Natural killer cell treated with Interleukin-12 subunit alpha and Interleukin-12 subunit beta and Interleukin-15 and Interleukin-18, amount 100 ng/mL, for 72 hours (primary cell): ENCODE measurements around the gene CARS1. TPM values are rescaled to one million over a fixed set of nuclear protein-coding genes. Genes with fewer than 3 reads are reported as not detected.

Experiments used
- ATAC-seq, 2 donors: fragments of 150-1000 bp; cut with Tn5 transposase in 1 of 2; sonication (Bioruptor Pico), chemical (Tn5 transposase) in 1 of 2; 2 replicates each; pipeline ENCODE4 v1.10.0; 2021
- DNase-seq: peaks from one replicate; pipeline ENCODE4 v3.0.0; 2022; ENCODE audit warnings: low spot score
- H3K27ac Mint-ChIP-seq, 2 donors: 1 replicate in 1 of 2; 2 replicates in 1 of 2; pipeline ENCODE4 v1.8.0; 2022; ENCODE audit warnings: mixed read lengths in 2 of 2, mild to moderate bottlenecking in 1 of 2, moderate library complexity in 1 of 2
- H3K27me3 Mint-ChIP-seq, 2 donors: 1 replicate in 1 of 2; 2 replicates in 1 of 2; pipeline ENCODE4 v1.8.0; 2022; ENCODE audit warnings: mixed read lengths in 2 of 2
- H3K36me3 Mint-ChIP-seq: one replicate; pipeline ENCODE4 v1.8.0; 2022; ENCODE audit warnings: mixed read lengths
- H3K4me1 Mint-ChIP-seq, 2 donors: 1 replicate in 1 of 2; 2 replicates in 1 of 2; pipeline ENCODE4 v1.8.0; 2022; ENCODE audit warnings: low read depth in 2 of 2, mixed read lengths in 2 of 2, mild to moderate bottlenecking in 1 of 2
- H3K4me3 Mint-ChIP-seq: one replicate; pipeline ENCODE4 v1.8.0; 2022; ENCODE audit warnings: mixed read lengths
- H3K9me3 Mint-ChIP-seq: 2 replicates; pipeline ENCODE4 v1.8.0; 2022; ENCODE audit warnings: mixed read lengths
- total RNA-seq, 2 donors: library from RNA; stranded (reverse); gene quantifications; one replicate each; pipeline ENCODE4 v1.2.3, GENCODE V29; 2022

CARS1 gene
- total RNA-seq, 2 donors from 2014 or later: 88.8 to 128 TPM

DNA sequence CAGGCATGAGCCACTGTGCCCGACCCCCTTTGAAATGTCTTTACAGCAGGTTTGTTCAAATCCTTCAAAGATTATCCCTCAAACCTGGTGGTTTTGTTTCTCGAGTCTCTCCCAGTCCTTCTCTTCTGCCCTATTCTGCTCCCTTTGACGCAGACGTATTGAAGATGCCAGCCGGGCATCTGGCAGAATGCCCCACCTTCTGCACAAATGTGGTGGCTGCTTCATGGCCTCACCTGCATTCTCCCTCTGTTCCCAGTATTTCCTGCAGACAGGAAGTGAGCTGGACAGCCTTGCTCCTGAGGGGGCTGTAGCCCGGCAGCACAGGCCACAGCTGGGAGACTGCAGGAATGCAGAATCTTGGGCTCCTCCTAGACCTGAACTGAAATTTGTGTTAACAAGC is 60.2 kb downstream of the CARS1 start:
- H3K27me3 Mint-ChIP-seq: no peaks in the 10 kb centered on the region
- no peaks in the 10 kb centered on the region for H3K4me1 Mint-ChIP-seq
- no peaks in the 10 kb centered on the region for H3K36me3 Mint-ChIP-seq
- no peak overlapping the region for H3K27ac Mint-ChIP-seq
- no peaks in the 10 kb centered on the region for H3K9me3 Mint-ChIP-seq
- ATAC-seq: no peak
- no peak overlapping the region for H3K4me3 Mint-ChIP-seq
- no peak for DNase-seq

DNA sequence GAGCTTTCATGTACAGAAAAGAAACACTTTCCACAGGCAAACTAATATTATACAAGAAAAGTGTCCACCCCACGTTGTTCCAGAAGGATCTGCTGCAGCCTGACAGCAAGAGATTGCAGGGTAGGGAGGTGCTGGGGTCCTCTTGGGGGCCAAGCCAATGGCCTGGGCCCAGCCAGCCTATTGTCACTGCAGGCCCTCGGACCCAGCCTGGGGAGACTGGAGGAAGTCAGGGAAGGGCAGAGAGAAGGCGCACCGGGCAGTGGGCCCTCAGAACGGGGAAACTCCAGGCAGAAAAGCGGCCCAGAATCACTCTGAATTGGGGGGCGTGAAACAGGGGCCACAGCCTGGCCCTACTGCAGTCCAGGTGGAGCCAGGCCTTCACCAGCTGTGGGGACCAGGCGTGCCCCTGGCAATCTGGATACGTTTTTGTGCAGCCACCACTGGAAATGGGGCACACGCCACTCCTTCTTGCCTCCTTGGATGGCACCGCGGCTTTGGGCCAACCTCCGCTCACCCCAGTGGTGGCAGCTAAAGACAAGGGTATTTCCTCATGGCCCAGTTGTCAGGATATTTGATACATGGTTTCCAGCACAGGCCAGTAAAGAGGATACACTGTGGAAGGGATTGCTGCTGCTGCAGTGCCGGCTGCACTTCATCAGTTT is 61.2 kb downstream of the CARS1 start:
- ATAC-seq: no peak
- Mint-ChIP-seq H3K27ac (no peak overlapping the region), H3K27me3 (no peaks in the 10 kb centered on the region), H3K9me3 (no peaks in the 10 kb centered on the region), H3K4me3 (no peak overlapping the region), H3K4me1 (peaks cover 3 to 4% of the 10 kb centered on the region in 2 donors), H3K36me3 (peaks cover 5% of the 10 kb centered on the region)
- DNase-seq: no peak

- Mint-ChIP-seq H3K27ac (no peak overlapping the region), H3K4me1 (peaks cover 11 to 13% of the 10 kb centered on the region in 2 donors), H3K36me3 (peaks cover 8% of the 10 kb centered on the region), H3K9me3 (no peaks in the 10 kb centered on the region), H3K27me3 (no peaks in the 10 kb centered on the region), H3K4me3 (no peak overlapping the region)
- ATAC-seq (no peak), DNase-seq (no peak)
Measured at GRCh38 chr11:2995031-2995561, 62.1 kb downstream of the CARS1 start.

- Mint-ChIP-seq H3K4me3 (peak overlapping the region; percentile 46), H3K27me3 (no peaks in the 10 kb centered on the region), H3K36me3 (peaks cover 8% of the 10 kb centered on the region), H3K27ac (no peak overlapping the region), H3K4me1 (peaks cover 19 to 20% of the 10 kb centered on the region in 2 donors), H3K9me3 (no peaks in the 10 kb centered on the region)
- ATAC-seq (no peak), DNase-seq (no peak)
Measured at GRCh38 chr11:2994336-2994730, 62.9 kb downstream of the CARS1 start.

GRCh38 chr11:2992997-2993325 is 64.3 kb downstream of the CARS1 start:
- ATAC-seq: no peak

DNA sequence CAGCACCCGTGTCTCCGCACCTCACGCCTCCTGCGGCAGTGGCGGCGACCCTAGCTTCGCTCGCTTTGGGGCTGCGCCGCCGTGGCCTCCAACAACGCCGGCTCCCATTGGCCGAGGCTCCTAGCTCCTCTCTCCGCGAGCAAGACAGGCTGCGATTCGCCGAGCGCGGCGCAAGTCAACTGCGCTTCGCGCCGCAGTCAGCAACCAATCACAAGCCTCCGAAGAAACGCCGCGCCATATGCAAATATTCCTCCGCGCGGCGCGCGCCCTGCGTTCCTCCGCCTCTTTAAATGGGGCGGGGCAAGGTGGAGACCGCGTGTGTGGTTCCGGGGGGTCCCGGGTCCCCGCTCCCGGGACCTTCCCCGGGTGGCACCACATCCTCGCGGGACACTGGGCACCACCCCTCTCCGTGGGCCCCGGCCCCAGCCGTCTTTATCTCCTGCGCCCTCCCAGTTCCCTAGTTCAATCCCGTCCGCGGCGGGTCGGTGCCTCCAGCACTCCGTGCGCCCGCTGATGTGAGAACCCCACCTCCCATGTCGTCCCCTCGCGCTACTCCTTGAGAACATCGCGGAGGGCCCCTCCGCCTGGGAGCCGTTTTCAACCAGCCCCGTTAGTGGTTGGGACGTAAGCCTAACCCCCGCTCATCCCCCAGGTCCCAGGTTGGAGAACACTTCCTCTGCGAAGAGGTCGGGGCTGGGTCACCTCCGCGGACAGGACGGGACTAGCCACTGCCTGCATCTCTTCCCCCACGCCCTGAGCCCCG is 64.8 kb downstream of the CARS1 start, which contains the start of gene NAP1L4:
Gene NAP1L4 (minus strand): TSS at position 96 of the 763 bp plus-strand sequence. CDS start 13,109 bp downstream, outside the sequence.
- Mint-ChIP-seq H3K27me3 (no peaks in the 10 kb centered on the region), H3K4me3 (peak within 1 kb of the TSS; percentile 98), H3K27ac (peak within 1 kb of the TSS; percentile 77 to 99), H3K9me3 (no peaks in the 10 kb centered on the region), H3K36me3 (peaks cover 8% of the 10 kb centered on the region), H3K4me1 (peaks cover 33 to 38% of the 10 kb centered on the region in 2 donors)
- DNase-seq (peak; percentile 97), ATAC-seq (peak; percentile 93 to 96)

More at GRCh38 chr11:2992997-2993325, 64.3 kb downstream of the CARS1 start:
- Mint-ChIP-seq H3K4me1 (peaks cover 30 to 34% of the 10 kb centered on the region in 2 donors), H3K27ac (peak overlapping the region; percentile 77 to 99), H3K9me3 (no peaks in the 10 kb centered on the region), H3K36me3 (peaks cover 8% of the 10 kb centered on the region), H3K4me3 (peak overlapping the region; percentile 96), H3K27me3 (no peaks in the 10 kb centered on the region)
- DNase-seq: no peak

DNA sequence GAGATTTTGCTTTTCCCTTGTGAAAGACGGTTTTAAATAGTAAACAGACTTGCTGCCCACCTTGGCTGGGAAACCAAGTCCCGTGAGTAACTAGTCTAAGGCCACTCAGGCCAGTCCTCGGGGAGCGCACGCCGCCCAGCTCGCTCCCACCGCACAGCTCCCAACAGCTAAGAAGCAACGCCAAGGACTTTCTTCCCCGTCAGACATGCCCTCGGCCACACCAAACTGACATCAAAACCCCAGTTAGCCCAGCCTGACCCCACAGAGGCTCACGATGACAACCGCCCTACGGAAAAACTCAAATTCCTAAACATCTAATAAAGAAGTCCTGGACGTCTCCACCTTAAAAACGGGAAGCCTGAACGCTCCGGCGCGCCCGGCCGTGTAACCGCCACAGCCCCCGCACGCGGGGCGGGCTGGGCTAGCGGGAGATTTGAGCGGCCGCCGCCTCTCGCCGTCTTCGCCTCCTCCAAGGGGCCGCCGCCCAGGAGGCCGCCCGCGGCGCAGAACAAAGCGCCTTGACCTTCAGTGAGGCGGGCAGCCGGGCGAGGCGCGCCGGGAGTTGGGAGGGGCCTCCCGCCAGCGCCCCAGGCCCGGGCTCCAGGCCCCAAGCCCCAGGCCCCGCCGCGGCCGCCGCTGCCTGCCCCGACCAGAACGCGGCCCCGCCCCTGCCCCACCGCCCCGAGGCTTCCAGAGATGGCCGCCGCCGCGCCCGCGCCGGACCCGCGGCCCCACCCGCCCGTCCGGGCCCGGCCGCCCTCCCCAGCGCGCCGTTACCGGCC is 65.6 kb downstream of the CARS1 start:
- DNase-seq (no peak), ATAC-seq (peak; percentile 73 to 81)
- H3K4me1 Mint-ChIP-seq: peaks cover 38 to 43% of the 10 kb centered on the region in 2 donors
- H3K36me3 Mint-ChIP-seq: peaks cover 8% of the 10 kb centered on the region
- peak overlapping the region; percentile 77 to 99 for H3K27ac Mint-ChIP-seq
- no peaks in the 10 kb centered on the region for H3K27me3 Mint-ChIP-seq
- H3K9me3 Mint-ChIP-seq: no peaks in the 10 kb centered on the region
- peak overlapping the region; percentile 98 for H3K4me3 Mint-ChIP-seq

GRCh38 chr11:2990617-2991451 is 66.4 kb downstream of the CARS1 start:
- H3K9me3 Mint-ChIP-seq: no peaks in the 10 kb centered on the region
- H3K27me3 Mint-ChIP-seq: no peaks in the 10 kb centered on the region
- DNase-seq (no peak), ATAC-seq (no peak)
- peak overlapping the region; percentile 98 for H3K4me3 Mint-ChIP-seq
- peaks cover 8% of the 10 kb centered on the region for H3K36me3 Mint-ChIP-seq
- peak overlapping the region; percentile 77 to 99 for H3K27ac Mint-ChIP-seq
- H3K4me1 Mint-ChIP-seq: peaks cover 38 to 43% of the 10 kb centered on the region in 2 donors

DNA sequence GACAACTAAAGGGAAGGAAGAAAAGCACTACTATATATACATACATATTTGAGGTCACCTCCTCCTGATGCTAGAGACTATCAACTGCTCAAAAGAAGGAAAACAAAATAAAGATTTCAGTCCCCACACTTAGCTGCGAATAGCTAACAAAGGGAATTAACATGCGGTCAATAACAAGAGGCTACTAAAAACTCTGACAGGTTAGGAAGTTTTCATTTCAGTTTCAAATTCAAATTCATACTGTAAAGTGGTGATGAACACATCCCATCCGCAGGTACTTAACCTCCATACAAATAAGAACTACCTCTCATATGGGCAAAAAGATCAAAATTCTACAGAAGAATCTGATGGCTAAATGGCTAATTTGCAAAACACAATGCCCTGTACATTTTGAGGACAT is 67.7 kb downstream of the CARS1 start:
- Mint-ChIP-seq H3K4me3 (peak overlapping the region; percentile 98), H3K36me3 (peaks cover 11% of the 10 kb centered on the region), H3K27me3 (no peaks in the 10 kb centered on the region), H3K9me3 (no peaks in the 10 kb centered on the region), H3K4me1 (peaks cover 40 to 46% of the 10 kb centered on the region in 2 donors), H3K27ac (peak overlapping the region; percentile 77 to 99)
- DNase-seq: no peak
- no peak for ATAC-seq

- Mint-ChIP-seq H3K4me1 (peaks cover 42 to 49% of the 10 kb centered on the region in 2 donors), H3K36me3 (peaks cover 14% of the 10 kb centered on the region)
Measured at GRCh38 chr11:2989006-2989405, 68.2 kb downstream of the CARS1 start.

GRCh38 chr11:2987881-2988861 is 69.1 kb downstream of the CARS1 start:
- Mint-ChIP-seq H3K27ac (peak overlapping the region; percentile 77 to 99), H3K36me3 (peaks cover 14% of the 10 kb centered on the region), H3K4me1 (peaks cover 47 to 56% of the 10 kb centered on the region in 2 donors), H3K27me3 (no peaks in the 10 kb centered on the region), H3K9me3 (no peaks in the 10 kb centered on the region), H3K4me3 (peak overlapping the region; percentile 98)
- DNase-seq: no peak
- no peak for ATAC-seq

More at GRCh38 chr11:2989006-2989405, 68.2 kb downstream of the CARS1 start:
- peak overlapping the region; percentile 98 for H3K4me3 Mint-ChIP-seq
- DNase-seq (no peak), ATAC-seq (no peak)
- H3K9me3 Mint-ChIP-seq: no peaks in the 10 kb centered on the region
- no peaks in the 10 kb centered on the region for H3K27me3 Mint-ChIP-seq
- peak overlapping the region; percentile 77 to 99 for H3K27ac Mint-ChIP-seq

DNA sequence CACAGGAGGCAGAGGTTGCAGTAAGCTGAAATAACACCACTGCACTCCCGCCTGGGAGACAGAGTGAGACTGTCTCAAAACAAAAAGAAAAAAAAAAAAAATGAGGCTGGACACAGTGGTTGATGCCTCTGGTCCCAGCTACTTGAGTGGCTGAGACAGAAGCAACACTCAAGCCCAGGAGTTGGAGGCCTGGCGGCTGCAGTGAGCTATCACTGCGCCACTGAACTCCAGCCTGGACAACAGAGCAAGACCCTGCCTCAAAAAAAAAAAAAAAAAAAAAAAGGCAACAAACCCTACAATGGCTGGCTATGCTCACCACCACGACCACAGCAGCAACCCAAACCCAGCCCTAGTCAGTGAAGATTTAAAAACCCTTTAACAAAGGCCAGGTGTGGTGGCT is 73.3 kb downstream of the CARS1 start:
- no peaks in the 10 kb centered on the region for H3K27me3 Mint-ChIP-seq
- H3K9me3 Mint-ChIP-seq: no peaks in the 10 kb centered on the region
- DNase-seq: no peak
- peaks cover 40 to 48% of the 10 kb centered on the region in 2 donors for H3K4me1 Mint-ChIP-seq
- no peak overlapping the region for H3K4me3 Mint-ChIP-seq
- peaks cover 6% of the 10 kb centered on the region for H3K36me3 Mint-ChIP-seq
- no peak for ATAC-seq
- H3K27ac Mint-ChIP-seq: peak overlapping the region in 1 of 2 donors; percentile 58
